Activated naive CD4-positive, alpha-beta T cell treated with anti-CD3 and anti-CD28 coated beads for 36 hours (primary cell): ENCODE results near the gene GOLGA5. TPM values are rescaled to one million over a fixed set of nuclear protein-coding genes. Genes with fewer than 3 reads are reported as not detected.

Experiments
- CTCF ChIA-PET: fragments of 350-600 bp; sonication (Branson Sonifier 250); formaldehyde crosslinking; loops from one replicate; lab custom pipeline; 2021; ENCODE audit warnings: antibody characterized with exemption; lab: Charles Lee
- DNase-seq: peaks from one replicate; pipeline ENCODE4 v3.0.0-alpha.2; 2020
- H3K27ac Mint-ChIP-seq: one replicate; pipeline ENCODE4 v1.8.0; 2021; ENCODE audit warnings: mild to moderate bottlenecking, mixed read lengths
- H3K27me3 Mint-ChIP-seq: one replicate; pipeline ENCODE4 v1.8.0; 2021; ENCODE audit warnings: low read depth, mixed read lengths
- H3K36me3 Mint-ChIP-seq: one replicate; pipeline ENCODE4 v1.8.0; 2021; ENCODE audit warnings: low read depth, mixed read lengths
- H3K4me1 Mint-ChIP-seq: one replicate; pipeline ENCODE4 v1.8.0; 2021; ENCODE audit warnings: low read depth, mixed read lengths
- H3K4me3 Mint-ChIP-seq: one replicate; pipeline ENCODE4 v1.8.0; 2021; ENCODE audit warnings: mild to moderate bottlenecking, moderate library complexity, mixed read lengths
- H3K9me3 Mint-ChIP-seq: one replicate; pipeline ENCODE4 v1.8.0; 2021; ENCODE audit warnings: mixed read lengths
- intact Hi-C: fragments of 100-400 bp; cut with micrococcal nuclease; formaldehyde crosslinking; loops from one replicate; pipeline ENCODE4 v1.15.1; 2023
- total RNA-seq, 2 experiments: library from RNA; stranded (reverse); gene quantifications; one replicate each; pipeline ENCODE4 v1.2.3, GENCODE V29; 2021

GOLGA5 gene
- total RNA-seq, 2 experiments from 2014 or later, result 14.5 to 14.7 TPM

GRCh38 chr14:92783813-92784431, 10.2 kb upstream of the GOLGA5 start:
- H3K9me3 Mint-ChIP-seq, result peaks cover 3% of the 10 kb centered on the region
- H3K4me1 Mint-ChIP-seq, result peaks cover 7% of the 10 kb centered on the region
- no peak overlapping the region for H3K4me3 Mint-ChIP-seq
- H3K27ac Mint-ChIP-seq, result no peak overlapping the region
- H3K36me3 Mint-ChIP-seq, result no peaks in the 10 kb centered on the region
- CTCF ChIA-PET, result interaction anchor here (0.6 to 8.6 kb wide), 11 partner anchors 33 to 175 kb away, joined by 3 to 110 read pairs (median 3); partner anchors contain the start of gene LGMN
- peak; percentile 51 for DNase-seq
- H3K27me3 Mint-ChIP-seq, result no peaks in the 10 kb centered on the region
- intact Hi-C loops, result loop anchor here (1.0 kb wide), 1 partner anchor 70 kb away; no protein-coding TSS in a partner anchor

- Mint-ChIP-seq H3K9me3 (peaks cover 17% of the 10 kb centered on the region), H3K27me3 (no peaks in the 10 kb centered on the region), H3K4me3 (no peak overlapping the region), H3K36me3 (peaks cover 3% of the 10 kb centered on the region), H3K4me1 (peaks cover 3% of the 10 kb centered on the region), H3K27ac (no peak overlapping the region)
- intact Hi-C loops, result no loop called here
- DNase-seq, result no peak
- CTCF ChIA-PET, result interaction anchor here (8.6 kb wide), 1 partner anchor 71 kb away, joined by 110 read pairs; no protein-coding TSS in a partner anchor
Measured at GRCh38 chr14:92785667-92786426, 8.3 kb upstream of the GOLGA5 start.

GRCh38 chr14:92786427-92786756, 7.7 kb upstream of the GOLGA5 start:
- H3K4me1 Mint-ChIP-seq, result peaks cover 3% of the 10 kb centered on the region
- CTCF ChIA-PET, result interaction anchor here (0.5 to 8.6 kb wide), 2 partner anchors 71 to 87 kb away, joined by 3 to 110 read pairs; no protein-coding TSS in a partner anchor
- peaks cover 17% of the 10 kb centered on the region for H3K9me3 Mint-ChIP-seq
- peaks cover 3% of the 10 kb centered on the region for H3K36me3 Mint-ChIP-seq
- no peak for DNase-seq
- intact Hi-C loops, result no loop called here
- no peak overlapping the region for H3K27ac Mint-ChIP-seq
- H3K27me3 Mint-ChIP-seq, result no peaks in the 10 kb centered on the region
- no peak overlapping the region for H3K4me3 Mint-ChIP-seq

GRCh38 chr14:92787554-92787953, 6.6 kb upstream of the GOLGA5 start:
- H3K4me3 Mint-ChIP-seq, result no peak overlapping the region

GRCh38 chr14:92789457-92790089, 4.5 kb upstream of the GOLGA5 start:
- intact Hi-C loops, result loop anchor here (5.0 kb wide), 1 partner anchor 543 kb away; the partner anchor contains the start of gene BTBD7
- DNase-seq, result no peak
- H3K27me3 Mint-ChIP-seq, result no peaks in the 10 kb centered on the region
- no peak overlapping the region for H3K27ac Mint-ChIP-seq
- H3K9me3 Mint-ChIP-seq, result peaks cover 21% of the 10 kb centered on the region
- H3K4me1 Mint-ChIP-seq, result peaks cover 13% of the 10 kb centered on the region
- CTCF ChIA-PET, result interaction anchor here (8.6 kb wide), 1 partner anchor 75 kb away, joined by 110 read pairs; no protein-coding TSS in a partner anchor
- no peak overlapping the region for H3K4me3 Mint-ChIP-seq
- peaks cover 7% of the 10 kb centered on the region for H3K36me3 Mint-ChIP-seq

More at GRCh38 chr14:92787554-92787953, 6.6 kb upstream of the GOLGA5 start:
- H3K4me1 Mint-ChIP-seq, result peaks cover 3% of the 10 kb centered on the region
- peaks cover 3% of the 10 kb centered on the region for H3K36me3 Mint-ChIP-seq
- no peak for DNase-seq
- H3K9me3 Mint-ChIP-seq, result peaks cover 18% of the 10 kb centered on the region
- intact Hi-C loops, result no loop called here
- no peak overlapping the region for H3K27ac Mint-ChIP-seq
- no peaks in the 10 kb centered on the region for H3K27me3 Mint-ChIP-seq
- CTCF ChIA-PET, result interaction anchor here (0.6 to 8.6 kb wide), 5 partner anchors 20 to 420 kb away, joined by 3 to 110 read pairs (median 3); no protein-coding TSS in a partner anchor

- H3K4me1 Mint-ChIP-seq, result peaks cover 35% of the 10 kb centered on the region
- H3K36me3 Mint-ChIP-seq, result peaks cover 15% of the 10 kb centered on the region
- intact Hi-C loops, result loop anchor here (5.0 kb wide), 1 partner anchor 539 kb away; the partner anchor contains the start of gene BTBD7
- H3K9me3 Mint-ChIP-seq, result peaks cover 21% of the 10 kb centered on the region
- H3K4me3 Mint-ChIP-seq, result peak overlapping the region; percentile 99
- peak overlapping the region; percentile 33 for H3K27ac Mint-ChIP-seq
- CTCF ChIA-PET, result interaction anchor here (1.1 to 1.5 kb wide), 2 partner anchors 78 to 80 kb away, joined by 4 to 8 read pairs; no protein-coding TSS in a partner anchor
- no peaks in the 10 kb centered on the region for H3K27me3 Mint-ChIP-seq
- no peak for DNase-seq
Measured at GRCh38 chr14:92792885-92793284, 1.2 kb upstream of the GOLGA5 start.

- peaks cover 20% of the 10 kb centered on the region for H3K36me3 Mint-ChIP-seq
- H3K27me3 Mint-ChIP-seq, result no peaks in the 10 kb centered on the region
- intact Hi-C loops, result loop anchor here (1.0 to 5.0 kb wide), 7 partner anchors 20 to 754 kb away; partner anchors contain the start of genes BTBD7, CPSF2, GON7 and LGMN
- H3K4me1 Mint-ChIP-seq, result peaks cover 40% of the 10 kb centered on the region
- H3K9me3 Mint-ChIP-seq, result peaks cover 12% of the 10 kb centered on the region
- peak overlapping the region; percentile 92 for H3K27ac Mint-ChIP-seq
- DNase-seq, result peak; percentile 22
- CTCF ChIA-PET, result no interaction called here
- H3K4me3 Mint-ChIP-seq, result peak overlapping the region; percentile 99
Measured at GRCh38 chr14:92794547-92794941, 439 bp downstream of the GOLGA5 start.

- intact Hi-C loops, result loop anchor here (1.0 to 5.0 kb wide), 7 partner anchors 20 to 754 kb away; partner anchors contain the start of genes BTBD7, CPSF2, GON7 and LGMN
- peaks cover 23% of the 10 kb centered on the region for H3K36me3 Mint-ChIP-seq
- no peak for DNase-seq
- CTCF ChIA-PET, result no interaction called here
- H3K4me3 Mint-ChIP-seq, result peak overlapping the region; percentile 99
- peaks cover 44% of the 10 kb centered on the region for H3K4me1 Mint-ChIP-seq
- no peaks in the 10 kb centered on the region for H3K27me3 Mint-ChIP-seq
- H3K9me3 Mint-ChIP-seq, result peaks cover 8% of the 10 kb centered on the region
- peak overlapping the region; percentile 92 for H3K27ac Mint-ChIP-seq
Measured at GRCh38 chr14:92794961-92795360, 856 bp downstream of the GOLGA5 start.

GRCh38 chr14:92797935-92798653, 4.0 kb downstream of the GOLGA5 start:
- CTCF ChIA-PET, result interaction anchor here (1.2 to 1.4 kb wide), 3 partner anchors 45 to 115 kb away, joined by 3 read pairs; no protein-coding TSS in a partner anchor
- Mint-ChIP-seq H3K9me3 (peaks cover 3% of the 10 kb centered on the region), H3K4me3 (no peak overlapping the region), H3K4me1 (peaks cover 66% of the 10 kb centered on the region), H3K36me3 (peaks cover 27% of the 10 kb centered on the region), H3K27me3 (no peaks in the 10 kb centered on the region), H3K27ac (peak overlapping the region; percentile 53)
- intact Hi-C loops, result no loop called here
- no peak for DNase-seq

- DNase-seq, result no peak
- Mint-ChIP-seq H3K4me1 (peaks cover 65% of the 10 kb centered on the region), H3K27ac (no peak overlapping the region), H3K4me3 (no peak overlapping the region), H3K27me3 (no peaks in the 10 kb centered on the region), H3K36me3 (peaks cover 26% of the 10 kb centered on the region), H3K9me3 (no peaks in the 10 kb centered on the region)
- intact Hi-C loops, result no loop called here
- CTCF ChIA-PET, result interaction anchor here (1.0 to 1.4 kb wide), 3 partner anchors 46 to 403 kb away, joined by 3 to 5 read pairs (median 3); no protein-coding TSS in a partner anchor
Measured at GRCh38 chr14:92798811-92799210, 4.7 kb downstream of the GOLGA5 start.

- CTCF ChIA-PET, result no interaction called here
- intact Hi-C loops, result no loop called here
- Mint-ChIP-seq H3K4me3 (no peak overlapping the region), H3K4me1 (peaks cover 68% of the 10 kb centered on the region), H3K27ac (no peak overlapping the region), H3K36me3 (peaks cover 24% of the 10 kb centered on the region), H3K27me3 (no peaks in the 10 kb centered on the region), H3K9me3 (no peaks in the 10 kb centered on the region)
- no peak for DNase-seq
Measured at GRCh38 chr14:92800012-92800411, 5.9 kb downstream of the GOLGA5 start.
